ENCODE measurements around the gene USP36. TPM values are rescaled to one million over a fixed set of nuclear protein-coding genes. Genes with fewer than 3 reads are reported as not detected.

Gene USP36
- total RNA-seq, 1 experiment from 2014 or later = 74.0 TPM

DNA sequence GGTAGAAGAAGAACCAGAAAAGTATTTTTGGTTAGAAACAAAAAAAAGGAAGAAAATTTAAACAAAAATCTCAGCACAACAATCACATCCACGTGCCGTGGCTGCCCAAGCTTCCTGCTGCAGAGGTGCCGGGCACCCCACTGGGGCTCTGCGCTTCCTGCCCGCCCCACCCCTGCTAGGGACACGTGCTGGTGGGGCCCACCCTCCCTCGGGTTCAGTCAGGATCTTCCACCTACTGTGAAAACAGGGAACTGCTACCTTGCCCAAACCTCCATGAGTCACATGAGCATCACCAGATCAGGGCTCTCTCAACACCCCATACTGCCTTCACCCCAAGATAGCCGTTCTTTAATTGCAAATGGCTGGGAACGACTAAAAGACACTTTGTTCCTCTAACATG is 34.2 kb downstream of the USP36 start (continued):
- TF ChIP-seq, protein P1, sequence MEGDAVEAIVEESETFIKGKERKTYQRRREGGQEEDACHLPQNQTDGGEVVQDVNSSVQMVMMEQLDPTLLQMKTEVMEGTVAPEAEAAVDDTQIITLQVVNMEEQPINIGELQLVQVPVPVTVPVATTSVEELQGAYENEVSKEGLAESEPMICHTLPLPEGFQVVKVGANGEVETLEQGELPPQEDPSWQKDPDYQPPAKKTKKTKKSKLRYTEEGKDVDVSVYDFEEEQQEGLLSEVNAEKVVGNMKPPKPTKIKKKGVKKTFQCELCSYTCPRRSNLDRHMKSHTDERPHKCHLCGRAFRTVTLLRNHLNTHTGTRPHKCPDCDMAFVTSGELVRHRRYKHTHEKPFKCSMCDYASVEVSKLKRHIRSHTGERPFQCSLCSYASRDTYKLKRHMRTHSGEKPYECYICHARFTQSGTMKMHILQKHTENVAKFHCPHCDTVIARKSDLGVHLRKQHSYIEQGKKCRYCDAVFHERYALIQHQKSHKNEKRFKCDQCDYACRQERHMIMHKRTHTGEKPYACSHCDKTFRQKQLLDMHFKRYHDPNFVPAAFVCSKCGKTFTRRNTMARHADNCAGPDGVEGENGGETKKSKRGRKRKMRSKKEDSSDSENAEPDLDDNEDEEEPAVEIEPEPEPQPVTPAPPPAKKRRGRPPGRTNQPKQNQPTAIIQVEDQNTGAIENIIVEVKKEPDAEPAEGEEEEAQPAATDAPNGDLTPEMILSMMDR (IDR thresholded peaks at IDR 0.05) = no peak
- TF ChIP-seq ZNF232 (CRISPR knock-in tag; IDR thresholded peaks at IDR 0.05) (no peak), ZNF423 (CRISPR knock-in tag; IDR thresholded peaks at IDR 0.05) (no peak), EMX1 (CRISPR knock-in tag; IDR thresholded peaks at IDR 0.05) (no peak)
- TF ChIP-seq, protein P2, sequence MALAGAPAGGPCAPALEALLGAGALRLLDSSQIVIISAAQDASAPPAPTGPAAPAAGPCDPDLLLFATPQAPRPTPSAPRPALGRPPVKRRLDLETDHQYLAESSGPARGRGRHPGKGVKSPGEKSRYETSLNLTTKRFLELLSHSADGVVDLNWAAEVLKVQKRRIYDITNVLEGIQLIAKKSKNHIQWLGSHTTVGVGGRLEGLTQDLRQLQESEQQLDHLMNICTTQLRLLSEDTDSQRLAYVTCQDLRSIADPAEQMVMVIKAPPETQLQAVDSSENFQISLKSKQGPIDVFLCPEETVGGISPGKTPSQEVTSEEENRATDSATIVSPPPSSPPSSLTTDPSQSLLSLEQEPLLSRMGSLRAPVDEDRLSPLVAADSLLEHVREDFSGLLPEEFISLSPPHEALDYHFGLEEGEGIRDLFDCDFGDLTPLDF (CRISPR knock-in tag; IDR thresholded peaks at IDR 0.05) = no peak
- TF ChIP-seq, protein P3, sequence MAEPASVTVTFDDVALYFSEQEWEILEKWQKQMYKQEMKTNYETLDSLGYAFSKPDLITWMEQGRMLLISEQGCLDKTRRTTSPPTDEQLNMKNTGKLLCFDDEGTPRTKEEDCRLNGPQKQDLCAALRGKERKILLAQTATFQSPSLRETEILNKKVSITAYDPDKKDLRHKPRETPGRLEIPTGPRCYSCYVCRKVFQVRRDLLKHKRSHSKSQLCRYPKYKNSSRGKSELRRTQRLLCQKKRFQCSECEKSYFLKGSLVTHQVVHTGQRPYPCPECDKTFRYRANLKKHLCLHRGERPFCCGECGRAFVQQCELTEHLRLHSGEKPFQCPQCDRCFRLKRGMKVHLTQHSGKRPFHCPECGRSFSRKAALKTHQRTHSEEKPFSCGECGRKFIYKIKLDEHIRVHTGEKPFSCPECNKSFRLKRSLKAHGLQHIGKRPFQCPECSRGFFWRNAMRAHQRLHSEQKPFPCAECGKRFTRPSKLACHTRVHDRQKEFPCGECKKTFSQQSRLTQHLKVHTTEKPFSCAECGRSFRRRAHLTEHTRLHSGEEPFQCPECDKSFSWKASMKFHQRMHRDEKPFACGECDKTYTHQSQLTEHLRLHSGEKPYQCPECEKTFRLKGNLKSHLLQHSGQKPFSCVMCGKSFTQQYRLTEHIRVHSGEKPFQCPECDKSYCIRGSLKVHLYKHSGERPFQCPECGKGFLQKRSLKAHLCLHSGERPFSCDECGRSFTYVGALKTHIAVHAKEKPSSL (CRISPR knock-in tag; conservative IDR thresholded peaks at IDR 0.05) = no peak
- TF ChIP-seq, protein P4, sequence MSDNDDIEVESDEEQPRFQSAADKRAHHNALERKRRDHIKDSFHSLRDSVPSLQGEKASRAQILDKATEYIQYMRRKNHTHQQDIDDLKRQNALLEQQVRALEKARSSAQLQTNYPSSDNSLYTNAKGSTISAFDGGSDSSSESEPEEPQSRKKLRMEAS (CRISPR knock-in tag; IDR thresholded peaks at IDR 0.05) = no peak

DNA sequence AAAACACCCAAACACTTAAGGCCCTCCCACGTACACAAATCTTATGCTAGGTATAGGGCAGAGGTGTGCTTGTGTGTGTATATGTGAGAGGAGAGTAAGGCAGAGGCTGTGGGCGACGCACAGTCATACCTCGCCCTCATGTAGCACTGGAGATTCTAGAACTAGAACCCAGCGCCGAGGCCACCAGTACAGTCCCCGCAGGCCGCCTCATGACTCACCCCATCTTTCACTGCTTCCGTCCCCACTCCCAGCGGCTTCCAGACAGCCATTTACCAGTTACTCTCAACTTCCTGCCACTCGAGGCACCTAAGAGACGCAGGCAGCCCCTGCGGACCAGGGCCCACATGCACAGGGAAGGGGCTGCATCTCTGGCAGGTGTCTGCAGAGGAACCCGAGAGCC is 35.3 kb downstream of the USP36 start:
- Mint-ChIP-seq H3K9me3 (no peaks in the 10 kb centered on the region), H3K27ac (peak overlapping the region; percentile 82; the same call in 1 of the 2 replicates), H3K27me3 (ENCODE audit: low read depth) (no peaks in the 10 kb centered on the region), H3K4me1 (no peaks in the 10 kb centered on the region), H3K36me3 (peaks cover 79% of the 10 kb centered on the region), H3K4me3 (no peak overlapping the region)
- no peak for TF ChIP-seq ZNF219 (CRISPR knock-in tag; IDR thresholded peaks at IDR 0.05; ENCODE audit: borderline replicate concordance)
- TF ChIP-seq, protein P5, sequence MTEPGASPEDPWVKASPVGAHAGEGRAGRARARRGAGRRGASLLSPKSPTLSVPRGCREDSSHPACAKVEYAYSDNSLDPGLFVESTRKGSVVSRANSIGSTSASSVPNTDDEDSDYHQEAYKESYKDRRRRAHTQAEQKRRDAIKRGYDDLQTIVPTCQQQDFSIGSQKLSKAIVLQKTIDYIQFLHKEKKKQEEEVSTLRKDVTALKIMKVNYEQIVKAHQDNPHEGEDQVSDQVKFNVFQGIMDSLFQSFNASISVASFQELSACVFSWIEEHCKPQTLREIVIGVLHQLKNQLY (CRISPR knock-in tag; IDR thresholded peaks at IDR 0.05) = no peak
- TF ChIP-seq, protein P6, sequence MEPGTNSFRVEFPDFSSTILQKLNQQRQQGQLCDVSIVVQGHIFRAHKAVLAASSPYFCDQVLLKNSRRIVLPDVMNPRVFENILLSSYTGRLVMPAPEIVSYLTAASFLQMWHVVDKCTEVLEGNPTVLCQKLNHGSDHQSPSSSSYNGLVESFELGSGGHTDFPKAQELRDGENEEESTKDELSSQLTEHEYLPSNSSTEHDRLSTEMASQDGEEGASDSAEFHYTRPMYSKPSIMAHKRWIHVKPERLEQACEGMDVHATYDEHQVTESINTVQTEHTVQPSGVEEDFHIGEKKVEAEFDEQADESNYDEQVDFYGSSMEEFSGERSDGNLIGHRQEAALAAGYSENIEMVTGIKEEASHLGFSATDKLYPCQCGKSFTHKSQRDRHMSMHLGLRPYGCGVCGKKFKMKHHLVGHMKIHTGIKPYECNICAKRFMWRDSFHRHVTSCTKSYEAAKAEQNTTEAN (CRISPR knock-in tag; IDR thresholded peaks at IDR 0.05) = no peak
- CTCF ChIA-PET = interaction anchor here (1.4 kb wide), 1 partner anchor 60 kb away, joined by 3 read pairs; no protein-coding TSS in a partner anchor
- POLR2A ChIA-PET = no interaction called here
- DNase-seq (ENCODE audit: low spot score) (no peak), ATAC-seq (no peak)

DNA sequence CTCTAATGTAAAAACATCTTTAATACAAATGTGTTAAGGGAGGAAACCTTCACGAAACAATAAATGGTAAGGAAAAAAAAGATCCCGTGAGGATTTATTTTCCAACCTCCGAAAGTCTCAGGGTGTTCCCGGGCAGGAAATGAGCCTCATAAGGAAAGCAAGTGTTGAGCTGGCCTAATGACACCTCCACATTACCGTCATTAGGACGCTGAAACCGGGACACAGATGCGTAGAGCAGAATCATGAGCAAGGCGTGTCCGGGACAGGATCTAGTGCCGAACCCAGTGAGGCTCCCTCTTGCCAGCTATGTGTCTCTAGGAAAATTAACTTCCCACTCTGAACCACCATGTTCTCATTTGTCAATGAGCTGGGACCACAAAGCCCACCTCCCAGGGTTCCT is 35.8 kb downstream of the USP36 start:
- ATAC-seq = no peak
- Mint-ChIP-seq H3K9me3 (no peaks in the 10 kb centered on the region), H3K36me3 (peaks cover 79% of the 10 kb centered on the region), H3K27me3 (ENCODE audit: low read depth) (no peaks in the 10 kb centered on the region), H3K4me1 (no peaks in the 10 kb centered on the region), H3K27ac (0 out of 2 replicates have a peak overlapping the region, but pooled peaks have one; percentile 22), H3K4me3 (no peak overlapping the region)
- no peak for TF ChIP-seq RORB (CRISPR knock-in tag; IDR thresholded peaks at IDR 0.05)
- no peak for TF ChIP-seq GRHL2 (CRISPR knock-in tag; IDR thresholded peaks at IDR 0.05; ENCODE audit: insufficient replicate concordance, severe bottlenecking)
- TF ChIP-seq, protein P7, sequence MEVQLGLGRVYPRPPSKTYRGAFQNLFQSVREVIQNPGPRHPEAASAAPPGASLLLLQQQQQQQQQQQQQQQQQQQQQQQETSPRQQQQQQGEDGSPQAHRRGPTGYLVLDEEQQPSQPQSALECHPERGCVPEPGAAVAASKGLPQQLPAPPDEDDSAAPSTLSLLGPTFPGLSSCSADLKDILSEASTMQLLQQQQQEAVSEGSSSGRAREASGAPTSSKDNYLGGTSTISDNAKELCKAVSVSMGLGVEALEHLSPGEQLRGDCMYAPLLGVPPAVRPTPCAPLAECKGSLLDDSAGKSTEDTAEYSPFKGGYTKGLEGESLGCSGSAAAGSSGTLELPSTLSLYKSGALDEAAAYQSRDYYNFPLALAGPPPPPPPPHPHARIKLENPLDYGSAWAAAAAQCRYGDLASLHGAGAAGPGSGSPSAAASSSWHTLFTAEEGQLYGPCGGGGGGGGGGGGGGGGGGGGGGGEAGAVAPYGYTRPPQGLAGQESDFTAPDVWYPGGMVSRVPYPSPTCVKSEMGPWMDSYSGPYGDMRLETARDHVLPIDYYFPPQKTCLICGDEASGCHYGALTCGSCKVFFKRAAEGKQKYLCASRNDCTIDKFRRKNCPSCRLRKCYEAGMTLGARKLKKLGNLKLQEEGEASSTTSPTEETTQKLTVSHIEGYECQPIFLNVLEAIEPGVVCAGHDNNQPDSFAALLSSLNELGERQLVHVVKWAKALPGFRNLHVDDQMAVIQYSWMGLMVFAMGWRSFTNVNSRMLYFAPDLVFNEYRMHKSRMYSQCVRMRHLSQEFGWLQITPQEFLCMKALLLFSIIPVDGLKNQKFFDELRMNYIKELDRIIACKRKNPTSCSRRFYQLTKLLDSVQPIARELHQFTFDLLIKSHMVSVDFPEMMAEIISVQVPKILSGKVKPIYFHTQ (CRISPR knock-in tag; IDR thresholded peaks at IDR 0.05) = no peak
- TF ChIP-seq ATF1 (CRISPR knock-in tag; IDR thresholded peaks at IDR 0.05) = no peak
- TF ChIP-seq ZNF232 (CRISPR knock-in tag; IDR thresholded peaks at IDR 0.05) = no peak
- TF ChIP-seq ELF4 (CRISPR knock-in tag; IDR thresholded peaks at IDR 0.05; ENCODE audit: low read depth) = no peak
- TF ChIP-seq GABPB1 (CRISPR knock-in tag; IDR thresholded peaks at IDR 0.05) = no peak
- no peak for TF ChIP-seq ZNF138 (CRISPR knock-in tag; conservative IDR thresholded peaks at IDR 0.05)
- no peak for TF ChIP-seq SMAD3 (CRISPR knock-in tag; IDR thresholded peaks at IDR 0.05; ENCODE audit: borderline replicate concordance)
- CTCF ChIA-PET = interaction anchor here (1.4 kb wide), 1 partner anchor 61 kb away, joined by 3 read pairs; no protein-coding TSS in a partner anchor
- POLR2A ChIA-PET = no interaction called here
- DNase-seq (ENCODE audit: low spot score) = no peak
